Osteocyte (in vitro differentiated cells): ENCODE measurements around the gene RBFOX2. TPM values are rescaled to one million over a fixed set of nuclear protein-coding genes. Genes with fewer than 3 reads are reported as not detected.

Experiments
- DNase-seq: peaks from one replicate; pipeline ENCODE4 v3.0.0; 2021; ENCODE audit warnings: mixed read lengths; ENCODE audit not compliant: unreplicated experiment; ENCODE audit errors: extremely low spot score
- H3K27ac Mint-ChIP-seq: one replicate; pipeline ENCODE4 v1.8.0; 2021; ENCODE audit warnings: mild to moderate bottlenecking, mixed read lengths; ENCODE audit not compliant: unreplicated experiment
- H3K27me3 Mint-ChIP-seq: one replicate; pipeline ENCODE4 v1.8.0; 2021; ENCODE audit warnings: mixed read lengths; ENCODE audit not compliant: unreplicated experiment
- H3K36me3 Mint-ChIP-seq: one replicate; pipeline ENCODE4 v1.8.0; 2021; ENCODE audit warnings: mixed read lengths; ENCODE audit not compliant: unreplicated experiment
- H3K4me1 Mint-ChIP-seq: one replicate; pipeline ENCODE4 v1.8.0; 2021; ENCODE audit warnings: mixed read lengths; ENCODE audit not compliant: unreplicated experiment
- H3K4me3 Mint-ChIP-seq: one replicate; pipeline ENCODE4 v1.8.0; 2021; ENCODE audit warnings: mild to moderate bottlenecking, moderate library complexity, mixed read lengths; ENCODE audit not compliant: unreplicated experiment
- H3K9me3 Mint-ChIP-seq: one replicate; pipeline ENCODE4 v1.8.0; 2021; ENCODE audit warnings: mixed read lengths; ENCODE audit not compliant: unreplicated experiment
- total RNA-seq: library from RNA; stranded (reverse); gene quantifications from 2 replicates; pipeline ENCODE4 v1.2.1, GENCODE V29; 2021
- TF ChIP-seq, protein P1 (sequence below): fragments of 200-600 bp; sonication (generic); IDR thresholded peaks from 2 replicates; pipeline ENCODE4 v1.5.0; 2021; ENCODE audit warnings: antibody characterized with exemption, mild to moderate bottlenecking, moderate library complexity

The RBFOX2 gene
- total RNA-seq, 1 donor from 2014 or later, result 151 TPM

DNA sequence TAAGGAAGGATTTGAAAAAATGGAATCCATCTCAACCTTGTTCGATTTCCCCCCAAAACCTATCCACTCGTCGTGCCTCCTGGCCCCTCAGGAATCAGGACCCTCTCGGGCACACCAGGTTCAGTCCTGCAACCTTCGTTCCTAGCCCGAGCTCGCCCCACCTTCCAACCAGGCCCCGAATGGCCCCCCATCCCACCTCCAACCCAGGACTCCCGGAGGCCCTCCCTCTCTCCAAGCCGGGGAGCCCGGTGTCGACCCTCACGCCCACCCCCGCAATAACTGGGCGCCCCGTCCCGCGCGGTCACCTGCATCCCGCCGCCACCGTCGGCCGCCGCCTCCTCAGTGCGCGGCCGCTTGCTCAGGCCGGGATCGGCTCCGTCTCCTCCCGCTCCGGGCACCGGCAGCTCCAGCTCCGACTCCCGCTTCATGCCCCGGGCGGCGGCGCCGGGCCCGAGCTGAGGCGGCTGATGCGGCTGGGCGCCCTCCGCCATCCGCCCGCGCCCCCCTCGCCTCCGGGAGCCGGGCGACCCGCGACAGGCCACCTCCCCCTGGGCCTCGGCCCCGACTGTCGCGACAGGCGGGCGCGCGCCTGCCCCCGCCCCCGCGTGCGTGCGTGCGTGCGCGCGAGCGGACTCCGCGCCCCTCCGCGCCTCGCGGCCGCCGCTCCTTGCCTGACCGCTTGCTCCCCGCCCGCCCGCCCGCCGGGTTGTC lies 534 bp downstream of the RBFOX2 start:
- H3K27ac Mint-ChIP-seq, result peak overlapping the region; percentile 90
- peaks cover 7% of the 10 kb centered on the region for H3K36me3 Mint-ChIP-seq
- no peaks in the 10 kb centered on the region for H3K9me3 Mint-ChIP-seq
- peak overlapping the region; percentile 89 for H3K4me3 Mint-ChIP-seq
- TF ChIP-seq, protein P1, sequence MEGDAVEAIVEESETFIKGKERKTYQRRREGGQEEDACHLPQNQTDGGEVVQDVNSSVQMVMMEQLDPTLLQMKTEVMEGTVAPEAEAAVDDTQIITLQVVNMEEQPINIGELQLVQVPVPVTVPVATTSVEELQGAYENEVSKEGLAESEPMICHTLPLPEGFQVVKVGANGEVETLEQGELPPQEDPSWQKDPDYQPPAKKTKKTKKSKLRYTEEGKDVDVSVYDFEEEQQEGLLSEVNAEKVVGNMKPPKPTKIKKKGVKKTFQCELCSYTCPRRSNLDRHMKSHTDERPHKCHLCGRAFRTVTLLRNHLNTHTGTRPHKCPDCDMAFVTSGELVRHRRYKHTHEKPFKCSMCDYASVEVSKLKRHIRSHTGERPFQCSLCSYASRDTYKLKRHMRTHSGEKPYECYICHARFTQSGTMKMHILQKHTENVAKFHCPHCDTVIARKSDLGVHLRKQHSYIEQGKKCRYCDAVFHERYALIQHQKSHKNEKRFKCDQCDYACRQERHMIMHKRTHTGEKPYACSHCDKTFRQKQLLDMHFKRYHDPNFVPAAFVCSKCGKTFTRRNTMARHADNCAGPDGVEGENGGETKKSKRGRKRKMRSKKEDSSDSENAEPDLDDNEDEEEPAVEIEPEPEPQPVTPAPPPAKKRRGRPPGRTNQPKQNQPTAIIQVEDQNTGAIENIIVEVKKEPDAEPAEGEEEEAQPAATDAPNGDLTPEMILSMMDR, result no peak
- no peaks in the 10 kb centered on the region for H3K27me3 Mint-ChIP-seq
- peaks cover 36% of the 10 kb centered on the region for H3K4me1 Mint-ChIP-seq
- DNase-seq, result peak; percentile 88

DNA sequence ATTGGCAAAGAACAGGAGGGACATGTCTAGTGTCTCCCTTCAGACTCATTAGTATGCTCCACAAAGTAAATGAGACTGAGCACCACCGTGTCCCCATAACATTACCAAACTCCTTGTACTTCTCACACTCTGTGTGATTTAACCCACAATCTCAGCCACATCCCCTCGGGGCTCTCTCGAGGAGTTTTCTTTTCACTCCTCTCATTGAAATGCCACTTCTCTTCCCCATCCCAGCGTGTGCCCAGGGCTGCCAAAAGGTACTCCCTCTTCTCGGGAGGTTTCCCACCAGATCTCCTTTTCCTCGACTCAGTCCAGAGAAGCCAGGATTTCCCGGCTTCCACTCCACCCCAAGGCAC lies 1.1 kb downstream of the RBFOX2 start:
- TF ChIP-seq, protein P1, result no peak
- peak; percentile 67 for DNase-seq
- Mint-ChIP-seq H3K27ac (peak overlapping the region; percentile 90), H3K4me1 (peaks cover 41% of the 10 kb centered on the region), H3K9me3 (no peaks in the 10 kb centered on the region), H3K36me3 (peaks cover 7% of the 10 kb centered on the region), H3K27me3 (no peaks in the 10 kb centered on the region), H3K4me3 (peak overlapping the region; percentile 89)

DNA sequence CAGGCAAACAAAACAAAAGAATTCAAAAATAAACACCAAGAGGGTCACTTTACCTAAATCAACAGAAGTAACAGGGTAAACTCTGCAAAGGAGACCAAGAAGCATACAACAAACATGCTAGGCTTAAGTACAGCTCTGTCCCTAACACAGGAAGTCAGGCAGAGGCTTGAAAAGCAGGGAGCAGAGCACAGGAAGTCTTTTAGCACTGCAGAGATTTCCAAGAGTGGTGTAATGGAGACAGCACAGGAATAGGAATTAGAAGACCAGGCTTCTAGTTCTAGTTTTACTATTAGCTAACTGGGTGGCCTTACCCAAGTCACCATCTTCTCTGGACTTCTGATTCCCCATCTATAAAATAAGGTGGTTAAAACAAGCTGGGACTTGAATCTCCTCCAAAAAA lies 1.9 kb downstream of the RBFOX2 start:
- DNase-seq, result no peak
- Mint-ChIP-seq H3K27ac (peak overlapping the region; percentile 90), H3K36me3 (peaks cover 7% of the 10 kb centered on the region), H3K4me3 (peak overlapping the region; percentile 89), H3K27me3 (no peaks in the 10 kb centered on the region), H3K4me1 (peaks cover 49% of the 10 kb centered on the region), H3K9me3 (no peaks in the 10 kb centered on the region)
- TF ChIP-seq, protein P1, result no peak

DNA sequence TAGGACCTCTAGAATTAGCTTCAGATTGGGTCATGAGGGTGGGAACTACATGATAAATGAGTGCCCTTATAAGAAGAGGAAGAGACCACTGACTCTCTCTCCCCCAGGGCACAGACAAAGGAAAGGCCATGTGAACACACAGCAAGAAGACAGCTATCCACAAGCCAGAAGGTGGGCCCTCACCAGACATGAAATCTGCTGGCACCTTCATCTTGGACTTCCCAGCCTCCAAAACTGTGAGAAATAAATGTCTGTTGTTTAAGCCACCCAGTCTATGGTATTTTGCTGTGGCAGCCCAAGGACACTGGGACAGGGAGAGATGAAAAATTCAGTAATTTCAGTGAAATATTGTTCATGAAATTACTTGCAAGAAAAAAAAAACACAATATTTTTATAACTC lies 5.9 kb downstream of the RBFOX2 start:
- peaks cover 7% of the 10 kb centered on the region for H3K36me3 Mint-ChIP-seq
- TF ChIP-seq, protein P1, result no peak
- no peak for DNase-seq
- no peaks in the 10 kb centered on the region for H3K9me3 Mint-ChIP-seq
- H3K4me3 Mint-ChIP-seq, result no peak overlapping the region
- peaks cover 65% of the 10 kb centered on the region for H3K4me1 Mint-ChIP-seq
- no peaks in the 10 kb centered on the region for H3K27me3 Mint-ChIP-seq
- H3K27ac Mint-ChIP-seq, result peak overlapping the region; percentile 73

DNA sequence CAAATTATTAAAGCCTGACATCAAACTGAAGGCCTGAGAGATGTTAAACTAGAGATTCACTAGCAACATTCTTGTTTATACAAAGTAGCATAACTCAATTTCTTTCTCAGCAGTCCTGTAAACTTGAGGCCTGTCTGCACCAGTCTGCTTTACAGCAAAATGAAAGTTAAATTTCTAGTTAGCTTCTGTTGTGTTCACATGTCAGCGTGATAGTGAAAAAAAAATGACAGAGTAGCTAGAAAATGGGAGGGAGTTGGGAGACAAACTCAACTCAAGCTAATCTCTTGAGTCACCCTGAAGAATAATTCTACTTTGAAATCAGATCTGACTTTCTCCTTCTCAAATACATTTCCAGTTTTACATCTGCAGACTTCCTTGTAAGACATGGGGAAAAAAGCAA lies 6.5 kb downstream of the RBFOX2 start:
- Mint-ChIP-seq H3K4me1 (peaks cover 65% of the 10 kb centered on the region), H3K36me3 (peaks cover 7% of the 10 kb centered on the region), H3K4me3 (peak overlapping the region; percentile 2), H3K9me3 (no peaks in the 10 kb centered on the region), H3K27ac (peak overlapping the region; percentile 73), H3K27me3 (no peaks in the 10 kb centered on the region)
- TF ChIP-seq, protein P1, result no peak
- DNase-seq, result no peak
